GM21526 (cell line): ENCODE data around the gene GPR176.
"Not testable (repeated sequence)": the region's sequence is repeated elsewhere in the genome, so short reads cannot be mapped to it uniquely, and the experiment has no call there.

Experiments used
- ATAC-seq: cut with Tn5 transposase; IDR thresholded peaks from one replicate; pipeline ENCODE4 v1.9.1; 2021; ENCODE audit warnings: moderate library complexity; ENCODE audit not compliant: unreplicated experiment, low FRiP score

The GPR176 gene

DNA sequence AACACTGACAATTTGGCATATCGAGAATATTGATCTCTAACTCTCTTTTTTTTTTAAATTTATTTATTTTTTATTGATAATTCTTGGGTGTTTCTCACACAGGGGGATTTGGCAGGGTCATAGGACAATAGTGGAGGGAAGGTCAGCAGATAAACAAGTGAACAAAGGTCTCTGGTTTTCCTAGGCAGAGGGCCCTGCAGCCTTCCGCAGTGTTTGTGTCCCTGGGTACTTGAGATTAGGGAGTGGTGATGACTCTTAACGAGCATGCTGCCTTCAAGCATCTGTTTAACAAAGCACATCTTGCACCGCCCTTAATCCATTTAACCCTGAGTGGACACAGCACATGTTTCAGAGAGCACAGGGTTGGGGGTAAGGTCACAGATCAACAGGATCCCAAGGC, 27.0 kb downstream of the GPR176 start:
- ATAC-seq: not testable (repeated sequence)

DNA sequence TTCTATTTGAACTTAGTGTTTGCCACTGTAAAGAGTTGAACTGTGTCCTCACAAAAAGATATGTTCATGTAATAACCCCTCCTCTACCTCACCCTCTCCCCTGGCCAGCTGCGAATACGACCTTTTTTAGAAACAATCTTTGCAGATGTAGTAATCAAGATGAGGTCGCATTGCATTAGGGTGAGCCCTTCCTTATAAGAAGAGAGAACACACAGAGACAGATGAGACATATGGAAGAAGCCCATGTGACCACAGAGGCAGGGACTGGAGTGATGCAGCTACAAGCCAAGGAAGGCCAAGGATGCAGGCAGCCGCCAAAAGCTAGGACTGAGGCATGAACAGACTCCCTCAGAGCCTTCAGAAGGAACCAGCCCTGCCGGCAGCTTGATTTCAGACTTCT, 27.6 kb downstream of the GPR176 start:
- ATAC-seq: no peak

DNA sequence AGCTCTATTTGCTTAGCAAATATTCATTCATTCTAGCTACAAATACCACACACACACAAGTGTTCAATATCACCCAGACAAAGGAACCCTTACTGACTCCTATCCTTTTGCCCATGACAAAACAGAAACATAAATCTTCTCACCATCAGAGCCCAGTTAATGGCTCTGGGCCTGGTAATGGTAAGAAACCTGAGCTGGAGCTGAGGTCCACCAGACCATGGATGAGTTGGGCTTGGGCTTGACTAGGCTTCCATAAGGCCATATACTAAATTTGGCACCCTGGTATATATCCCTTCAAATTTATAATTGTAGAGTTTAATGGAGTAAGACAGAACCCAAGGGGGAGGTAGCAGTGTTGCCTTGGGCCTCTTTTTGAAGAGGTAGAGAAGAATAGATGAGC, 29.4 kb downstream of the GPR176 start:
- ATAC-seq: no peak

DNA sequence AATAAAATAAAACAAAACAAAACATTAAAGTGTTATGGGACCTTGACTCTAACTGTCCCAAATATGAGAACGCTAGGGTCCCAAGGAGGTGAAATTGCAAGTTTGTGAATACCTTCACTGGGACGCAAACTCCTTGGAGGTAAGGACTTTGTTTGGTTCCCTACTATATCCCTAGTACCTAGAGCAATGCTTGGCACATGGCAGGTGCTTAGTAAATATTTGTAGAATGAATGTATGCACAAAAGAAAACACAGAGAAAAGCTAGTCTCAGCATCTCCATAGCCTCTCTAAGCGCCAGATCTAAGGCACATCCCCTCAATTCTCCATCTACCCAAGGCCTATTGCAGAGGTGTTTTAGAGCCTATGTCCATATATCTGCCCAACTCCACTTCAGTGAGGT, 30.5 kb downstream of the GPR176 start:
- no peak for ATAC-seq

DNA sequence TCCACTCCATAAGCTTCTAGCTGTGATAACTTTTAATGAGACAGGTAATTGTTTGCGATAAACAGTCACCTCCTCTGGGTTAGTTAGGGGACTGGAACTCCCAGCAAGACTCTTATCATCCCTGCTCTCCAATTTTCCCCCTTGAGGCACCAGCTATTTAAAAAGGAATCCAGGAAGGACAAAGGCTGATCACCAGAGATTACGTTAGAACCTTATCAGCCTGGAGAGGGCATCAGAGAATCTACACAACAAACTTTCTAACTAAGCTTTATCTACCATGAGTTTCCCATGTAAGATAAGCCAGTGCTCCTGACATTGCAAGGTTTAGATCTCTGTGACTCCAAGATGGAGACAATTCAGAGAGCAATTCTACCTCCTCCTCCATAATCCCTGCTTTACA, 31.3 kb downstream of the GPR176 start:
- no peak for ATAC-seq

DNA sequence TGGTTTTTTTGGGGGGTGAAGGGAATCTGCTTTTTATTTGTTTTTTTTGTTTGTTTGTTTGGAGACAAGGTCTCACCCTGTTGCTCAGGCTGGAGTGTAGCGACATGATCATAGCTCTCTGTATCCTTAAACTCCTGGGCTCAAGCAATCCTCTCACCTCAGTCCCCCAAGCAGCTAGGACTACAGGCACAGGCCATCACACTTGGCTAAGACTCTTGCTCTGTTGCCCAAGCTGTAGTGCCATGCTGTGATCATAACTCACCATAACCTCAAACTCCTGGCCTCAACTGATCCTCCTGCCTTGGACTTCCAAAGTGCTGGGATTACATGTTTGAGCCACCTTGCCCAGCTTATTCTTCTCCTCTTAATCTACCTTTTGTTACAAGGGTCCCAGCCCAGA, 31.8 kb downstream of the GPR176 start:
- ATAC-seq: no peak

DNA sequence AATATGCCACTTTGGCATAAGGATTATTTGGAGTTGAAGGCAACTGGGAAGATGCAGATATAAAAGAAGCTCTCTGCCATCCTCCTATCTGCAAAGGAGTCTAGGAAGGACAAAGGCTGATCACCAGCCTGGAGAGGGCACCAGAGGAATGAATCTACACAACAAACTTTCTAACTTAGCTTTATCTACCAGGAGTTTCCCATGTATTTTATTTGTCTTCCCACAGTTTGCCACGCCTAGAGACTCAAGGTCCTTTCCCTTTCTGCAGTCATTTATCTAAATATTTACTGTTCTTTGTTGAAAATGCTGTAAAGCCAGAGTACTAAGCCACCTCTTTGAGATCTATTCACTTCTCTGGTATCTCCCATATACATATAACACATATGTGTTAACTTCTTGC, 32.2 kb downstream of the GPR176 start:
- ATAC-seq: no peak

DNA sequence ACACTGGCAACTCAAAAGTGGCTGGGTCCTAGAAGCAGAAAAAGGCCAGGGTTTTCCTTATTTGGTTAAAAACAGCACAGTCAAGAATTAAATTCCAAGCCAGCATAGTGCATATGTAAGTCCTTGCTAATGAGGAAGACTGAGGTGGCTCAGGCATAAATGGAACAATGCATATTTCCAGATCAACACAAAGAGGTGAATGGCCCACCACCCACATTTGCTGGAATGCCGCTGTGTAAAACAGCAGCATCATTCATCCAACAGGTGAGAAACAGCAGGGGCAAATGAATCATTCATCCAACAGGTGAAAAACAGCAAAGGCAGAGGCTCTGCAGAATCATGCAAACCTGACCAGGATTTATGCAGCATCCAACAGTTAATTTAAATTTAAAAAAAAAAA, 32.9 kb downstream of the GPR176 start:
- ATAC-seq: no peak

DNA sequence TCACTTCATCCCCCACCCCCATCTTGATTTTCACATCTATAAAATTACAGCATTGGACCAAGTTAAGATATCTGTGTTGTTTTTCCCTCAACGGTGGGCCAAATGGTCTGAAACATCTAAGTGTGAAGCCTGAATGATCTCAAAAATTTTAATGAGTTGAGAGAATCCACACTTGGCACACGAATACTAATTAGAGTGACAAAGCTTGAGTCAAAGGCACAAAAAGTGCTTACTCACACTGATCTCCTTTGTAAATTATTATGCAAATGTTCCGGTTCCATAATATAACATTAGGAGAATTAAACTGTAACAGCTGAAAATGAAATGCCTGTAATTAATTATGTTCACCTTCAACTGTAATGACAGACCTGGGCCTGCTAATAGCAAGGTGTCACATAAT, 33.6 kb downstream of the GPR176 start:
- no peak for ATAC-seq

DNA sequence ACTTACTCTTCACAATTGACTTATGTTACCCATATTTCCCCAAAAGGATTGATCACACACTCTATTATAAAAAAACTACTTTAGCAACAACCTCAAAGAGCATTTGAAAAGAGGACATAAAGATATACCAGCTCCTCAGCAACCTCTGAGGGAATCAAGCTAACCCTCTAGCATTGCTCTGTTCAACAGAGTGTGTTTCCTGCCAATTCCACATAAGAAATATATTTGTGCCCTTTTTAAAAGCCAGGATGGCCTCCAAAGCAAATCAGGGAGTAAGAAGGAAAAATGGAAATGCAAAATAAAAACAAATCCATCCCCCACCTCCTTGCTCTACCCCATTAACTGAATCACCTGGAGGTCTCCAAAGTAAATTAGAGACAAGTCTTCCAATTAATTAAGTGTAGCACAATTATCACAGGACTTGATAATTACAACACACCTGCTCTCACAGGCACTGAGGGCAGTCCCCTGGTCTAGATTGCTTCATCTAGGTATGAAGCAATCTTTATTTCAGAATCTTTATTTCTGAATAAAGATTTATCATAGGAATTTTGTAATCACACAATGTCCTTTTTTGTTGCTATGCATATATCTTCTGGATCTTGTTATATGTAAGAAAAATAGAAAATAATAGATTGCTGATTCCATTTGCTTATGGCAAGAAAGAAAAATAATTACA, 34.8 kb downstream of the GPR176 start:
- no peak for ATAC-seq

DNA sequence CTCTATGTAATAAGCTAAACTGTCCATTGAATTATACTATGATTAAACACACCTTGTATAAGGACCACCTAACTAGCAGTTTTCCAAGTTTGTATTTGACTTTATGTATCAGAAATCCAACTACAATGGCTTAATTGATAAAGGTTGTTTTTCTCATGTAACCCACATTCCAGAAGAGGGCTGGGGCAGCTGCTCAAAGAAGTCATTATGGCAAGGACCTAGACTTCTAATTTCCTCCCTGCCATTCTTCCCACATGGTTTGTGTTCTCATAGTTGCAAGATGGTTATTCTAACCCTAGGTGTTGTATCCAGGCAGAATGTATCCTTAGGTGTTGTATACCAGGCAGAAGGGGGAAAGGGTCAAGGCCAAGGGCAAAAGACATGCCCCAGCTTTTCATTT, 35.7 kb downstream of the GPR176 start:
- ATAC-seq: no peak

DNA sequence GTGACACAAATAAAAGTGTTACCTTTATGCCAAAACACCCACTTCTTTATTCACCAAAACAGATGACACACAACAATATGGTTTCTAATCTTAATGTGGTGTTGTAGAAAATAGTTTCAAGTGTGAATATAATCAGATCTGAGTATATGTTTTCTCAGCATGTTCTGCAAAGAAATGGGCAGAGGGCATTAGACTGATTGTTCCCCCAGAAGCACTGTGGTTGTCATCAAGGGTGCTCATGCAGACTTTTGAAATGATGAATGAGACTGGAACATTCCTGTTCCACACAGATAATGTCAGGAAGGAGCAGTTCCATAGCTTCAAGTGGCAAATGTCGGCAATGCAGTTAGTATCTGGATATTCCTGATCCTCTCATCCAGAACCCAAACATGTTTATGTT, 37.5 kb downstream of the GPR176 start:
- ATAC-seq: no peak

DNA sequence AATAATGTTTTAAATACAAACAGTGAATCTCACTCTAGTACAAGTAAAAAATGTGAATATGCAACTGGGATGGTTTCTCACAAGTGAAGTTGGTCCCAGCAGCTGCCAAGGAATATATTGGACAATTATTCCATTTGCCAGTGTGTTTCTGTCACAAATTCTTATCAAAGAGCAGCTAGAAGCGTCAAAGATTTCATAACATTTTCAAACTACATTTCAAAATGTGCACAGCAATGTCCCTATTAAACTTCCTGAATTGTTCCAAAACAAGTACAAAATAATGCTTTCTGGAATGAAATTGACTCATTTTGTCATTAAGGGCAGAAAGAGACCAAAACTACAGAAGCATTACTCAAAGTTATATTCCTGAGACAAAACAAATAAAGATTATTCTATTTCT, 38.3 kb downstream of the GPR176 start:
- no peak for ATAC-seq

DNA sequence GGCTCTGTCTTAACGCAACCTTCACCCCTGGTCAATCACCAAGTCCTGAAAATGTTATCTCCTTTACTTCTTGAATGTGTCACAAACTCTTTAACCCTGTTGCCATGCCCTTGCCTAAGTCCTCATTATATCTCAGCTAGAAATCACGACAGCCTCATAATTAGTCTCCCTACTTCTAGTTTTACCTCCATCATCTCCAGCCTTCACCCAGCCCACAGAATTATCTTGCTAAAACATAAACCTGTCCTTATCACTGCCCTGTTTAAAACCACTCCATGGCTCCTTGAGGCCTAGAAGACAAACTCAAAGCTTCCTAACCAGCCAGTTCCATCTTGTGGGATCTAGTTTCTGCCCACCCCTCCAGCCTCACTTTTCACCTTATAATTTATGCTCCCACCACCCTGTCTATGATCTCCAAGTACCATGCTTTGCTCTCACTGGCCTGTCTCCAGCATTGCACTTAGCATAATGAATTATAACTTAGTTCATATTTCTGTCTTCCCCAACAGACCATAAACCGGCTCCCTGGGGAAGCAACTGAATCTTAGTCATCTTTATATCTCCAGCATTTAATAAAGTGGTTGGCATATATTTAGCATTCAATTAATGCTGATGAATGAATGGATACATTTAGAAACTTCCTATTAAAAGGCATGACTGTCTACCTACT, 39.2 kb downstream of the GPR176 start:
- no peak for ATAC-seq

DNA sequence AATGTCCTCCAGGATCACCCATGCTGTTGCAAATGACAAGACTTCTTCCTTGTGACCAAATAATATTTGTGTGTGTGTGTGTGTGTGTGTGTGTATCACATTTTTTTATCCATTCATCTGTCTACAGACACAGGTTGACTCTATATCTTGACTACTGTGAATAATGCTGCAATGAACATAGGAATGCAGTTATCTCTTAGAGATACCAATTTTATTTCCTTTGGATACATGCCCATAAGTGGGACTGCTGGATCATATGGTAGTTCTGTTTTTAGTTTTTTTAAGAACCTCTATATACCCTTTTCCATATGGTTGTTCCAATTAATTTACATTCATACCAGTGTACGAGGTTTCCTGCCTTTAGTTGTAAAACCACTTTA, 41.7 kb downstream of the GPR176 start:
- no peak for ATAC-seq

DNA sequence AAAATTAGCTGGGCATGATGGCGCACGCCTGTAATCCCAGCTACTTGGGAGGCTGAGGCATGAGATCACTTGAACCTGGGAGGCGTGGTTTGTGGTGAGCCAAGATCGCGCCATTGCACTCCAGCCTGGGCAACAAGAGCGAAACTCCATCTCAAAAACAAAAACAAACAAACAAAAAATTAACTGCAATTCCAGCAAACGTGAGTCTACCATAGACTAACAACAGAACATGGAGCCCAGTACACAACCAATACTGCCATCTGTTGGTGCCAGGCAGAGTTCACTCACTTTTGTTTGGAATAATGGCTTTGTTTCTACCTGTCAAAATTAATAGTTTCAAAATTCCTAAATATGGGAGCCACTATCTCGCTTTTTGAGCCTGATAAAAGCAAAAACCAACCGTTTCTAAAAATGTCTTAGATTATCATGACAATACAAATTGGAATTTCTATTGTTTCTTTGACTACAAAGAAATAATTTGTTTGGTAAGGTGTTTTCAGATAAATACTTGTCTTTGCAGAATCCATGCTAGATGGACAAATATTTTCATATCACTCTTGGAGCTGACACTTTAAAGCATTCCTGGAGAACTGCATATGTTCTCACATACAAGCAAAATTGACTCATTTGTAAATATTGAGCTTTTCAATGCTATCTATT, 45.0 kb downstream of the GPR176 start:
- no peak for ATAC-seq

DNA sequence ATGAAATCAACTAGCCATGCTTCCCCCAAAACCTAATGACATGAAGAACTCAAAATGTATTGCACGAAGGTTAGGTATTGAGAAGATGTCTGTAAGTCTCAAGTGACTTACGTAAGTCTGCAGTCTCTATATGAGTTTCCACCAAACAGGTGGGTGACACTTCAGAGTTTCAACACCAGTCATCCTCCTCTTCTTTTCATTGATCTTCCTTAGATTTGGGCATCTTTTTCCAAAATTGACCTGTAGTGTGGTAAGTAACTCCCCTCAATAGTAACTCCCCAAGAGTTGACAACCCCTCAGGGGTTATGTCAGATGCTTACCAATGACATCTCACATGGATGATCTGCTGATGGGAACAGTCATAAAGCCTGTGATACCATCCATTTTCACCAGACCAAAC, 46.1 kb downstream of the GPR176 start:
- no peak for ATAC-seq

DNA sequence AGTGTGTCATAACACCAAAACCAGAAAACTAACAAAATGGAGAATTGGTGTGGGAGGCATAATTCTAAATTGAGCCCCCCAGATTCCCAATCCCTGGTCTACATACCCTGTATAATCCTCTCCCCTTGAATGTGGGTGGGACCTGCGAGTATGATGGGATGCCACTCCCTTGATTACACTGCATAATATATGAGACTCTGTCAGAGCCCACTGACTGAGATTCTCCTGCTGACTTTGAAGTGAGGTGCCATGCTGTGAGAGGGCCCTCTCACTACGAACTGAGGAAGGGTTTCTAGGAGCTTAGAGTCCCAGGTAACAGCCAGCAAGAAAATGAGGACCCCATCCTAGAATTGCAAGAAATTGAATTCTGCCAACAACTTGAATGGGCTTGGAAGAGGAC, 49.5 kb downstream of the GPR176 start:
- no peak for ATAC-seq

DNA sequence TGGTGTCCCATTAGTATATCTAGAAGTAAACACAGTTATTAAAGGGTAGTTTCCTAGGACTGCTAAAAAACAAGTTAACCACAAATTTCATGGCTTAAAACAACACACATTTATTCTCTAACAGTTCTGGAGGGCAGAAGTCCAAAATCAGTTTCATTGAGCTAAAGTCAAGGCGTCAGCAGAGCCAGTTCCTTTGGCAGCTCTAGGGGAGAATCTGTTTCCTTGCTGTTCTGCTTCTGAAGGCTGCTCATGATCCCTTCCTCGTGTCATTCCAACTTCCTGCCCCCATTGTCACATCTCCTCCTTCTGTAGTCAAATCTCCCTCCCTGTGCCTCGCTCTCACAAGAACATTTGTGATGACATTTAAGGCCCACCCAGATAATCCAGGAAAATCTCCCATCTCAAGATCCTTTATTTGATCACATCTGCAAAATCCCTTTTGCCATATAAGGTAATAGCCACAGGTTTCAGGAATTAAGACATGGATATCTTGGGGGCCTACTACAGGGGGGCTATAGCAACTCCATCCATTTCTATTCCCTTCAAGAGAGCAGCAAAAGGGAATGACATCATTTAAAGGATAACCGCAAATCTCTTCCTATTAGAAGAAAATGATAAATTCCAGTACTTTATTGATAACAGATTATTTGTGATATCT, 50.1 kb downstream of the GPR176 start:
- no peak for ATAC-seq

DNA sequence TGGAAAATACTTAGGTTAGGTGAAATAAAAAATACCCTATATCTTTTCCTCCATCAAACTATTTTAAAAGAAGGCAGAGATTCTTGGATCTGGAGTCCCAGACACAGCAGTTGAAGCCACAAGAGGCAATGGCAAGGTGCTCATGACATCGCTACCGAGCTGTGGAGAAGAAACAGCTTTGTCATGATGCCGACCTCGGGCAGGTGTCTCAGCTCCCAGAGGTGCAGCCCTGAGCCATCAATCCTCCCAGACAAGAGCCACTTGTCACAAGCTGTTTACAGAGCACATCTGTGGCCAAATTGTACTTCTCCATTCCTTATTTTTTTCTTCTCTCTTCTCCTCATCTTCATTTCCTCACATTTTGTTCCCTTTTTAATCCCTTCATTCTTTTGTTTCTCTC, 50.8 kb downstream of the GPR176 start:
- no peak for ATAC-seq

DNA sequence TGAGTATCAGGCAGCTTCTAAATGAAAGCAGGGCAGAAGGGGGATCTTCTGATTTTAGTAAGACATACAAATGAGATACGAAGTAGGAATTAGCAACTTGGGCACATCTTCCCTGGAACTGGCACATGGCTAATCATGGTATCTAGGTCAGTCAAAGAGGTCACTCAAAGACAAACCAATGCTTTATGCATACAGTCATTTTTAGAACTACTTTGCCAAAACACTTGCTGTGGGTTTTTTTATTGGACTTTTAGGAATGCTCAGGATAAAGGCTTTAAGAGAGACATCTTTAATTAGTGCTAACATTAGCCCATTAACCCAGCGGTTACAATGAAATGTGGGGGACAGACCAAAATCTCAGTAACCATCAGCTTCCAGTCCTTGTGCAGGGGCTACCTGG, 51.7 kb downstream of the GPR176 start:
- ATAC-seq: no peak

DNA sequence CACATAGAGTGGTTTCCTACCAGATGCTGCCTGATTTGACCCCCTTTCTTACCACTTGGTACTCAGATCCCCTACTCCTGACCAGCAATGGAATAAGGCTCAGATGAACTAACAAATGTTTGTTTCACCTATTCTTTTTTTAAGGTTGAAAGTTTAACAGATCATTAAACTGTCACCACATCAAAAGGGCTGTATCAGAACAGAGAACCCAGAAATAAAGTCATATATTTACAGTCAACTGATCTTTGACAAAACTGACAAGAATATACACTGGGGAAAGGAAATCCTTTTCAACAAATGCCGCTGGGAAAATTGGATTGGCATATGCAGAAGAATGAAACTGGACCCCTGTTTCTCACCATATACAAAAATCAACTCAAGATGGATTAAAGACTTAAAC, 56.0 kb downstream of the GPR176 start:
- ATAC-seq: no peak
